HepG2 (cell line): Measurements from ENCODE around the gene ZDHHC7. TPM values are rescaled to one million over a fixed set of nuclear protein-coding genes. Genes with fewer than 3 reads are reported as not detected.

Experiments
- AGO2 ChIP-seq: fragments of 200-400 bp; formaldehyde crosslinking; optimal IDR thresholded peaks from 2 replicates; pipeline ENCODE3; 2017; ENCODE audit warnings: mild to moderate bottlenecking, low read depth, low read length, moderate library complexity
- ELF3 ChIP-seq: IDR thresholded peaks from 2 replicates; pipeline ENCODE4 v1.6.1; 2016; ENCODE audit warnings: missing genetic modification reagents, missing compliant biosample characterization
- ETV5 ChIP-seq: IDR thresholded peaks from 2 replicates; pipeline ENCODE4 v1.6.1; 2018; ENCODE audit warnings: missing biosample characterization, missing genetic modification reagents, inconsistent platforms, borderline replicate concordance
- GPN1 ChIP-seq: sonication (generic); formaldehyde crosslinking; IDR thresholded peaks from 2 replicates; pipeline ENCODE4 v1.5.1; 2020; ENCODE audit warnings: missing genetic modification reagents, borderline replicate concordance
- HNF1B ChIP-seq: sonication (generic); formaldehyde crosslinking; IDR thresholded peaks from 2 replicates; pipeline ENCODE4 v1.5.1; 2020; ENCODE audit warnings: mild to moderate bottlenecking, moderate library complexity, missing genetic modification reagents
- HNRNPLL ChIP-seq: fragments of 200-400 bp; formaldehyde crosslinking; IDR thresholded peaks from 2 replicates; pipeline ENCODE4 v1.6.1; 2017; ENCODE audit warnings: mild to moderate bottlenecking, low read depth, low read length; ENCODE audit not compliant: poor library complexity, severe bottlenecking
- MAFG ChIP-seq: sonication (generic); formaldehyde crosslinking; IDR thresholded peaks from 2 replicates; pipeline ENCODE4 v1.5.1; 2020; ENCODE audit warnings: mild to moderate bottlenecking, missing genetic modification reagents
- NFATC3 ChIP-seq: sonication (generic); formaldehyde crosslinking; IDR thresholded peaks from 2 replicates; pipeline ENCODE4 v1.5.1; 2020; ENCODE audit warnings: mild to moderate bottlenecking, missing genetic modification reagents
- NFKBIZ ChIP-seq: IDR thresholded peaks from 2 replicates; pipeline ENCODE4 v1.6.1; 2018; ENCODE audit warnings: missing genetic modification reagents, missing compliant biosample characterization
- NONO ChIP-seq, 2 experiments: fragments of 450-650 bp in 1 of 2; sonication (generic) in 1 of 2; formaldehyde crosslinking in 1 of 2; IDR thresholded peaks in 1 of 2; conservative IDR thresholded peaks in 1 of 2; 2 replicates each; pipeline versions ENCODE4 v1.6.1 to v1.8.0; 2017 to 2022; ENCODE audit warnings: mild to moderate bottlenecking in 1 of 2, missing genetic modification reagents in 1 of 2, moderate library complexity in 1 of 2
- TBP ChIP-seq: sonication (generic); formaldehyde crosslinking; IDR thresholded peaks from 2 replicates; pipeline ENCODE4 v1.5.0; 2020; ENCODE audit warnings: missing genetic modification reagents
- ZBTB42 ChIP-seq: sonication (generic); formaldehyde crosslinking; IDR thresholded peaks from 2 replicates; pipeline ENCODE4 v1.5.0; 2020; ENCODE audit warnings: mild to moderate bottlenecking, missing genetic modification reagents
- ZBTB44 ChIP-seq: sonication (generic); formaldehyde crosslinking; IDR thresholded peaks from 2 replicates; pipeline ENCODE4 v1.4.0; 2020; ENCODE audit warnings: missing genetic modification reagents
- ZFX ChIP-seq: sonication (generic); formaldehyde crosslinking; IDR thresholded peaks from 2 replicates; pipeline ENCODE4 v1.4.0; 2020; ENCODE audit warnings: mild to moderate bottlenecking, low read depth, missing genetic modification reagents, moderate library complexity
- ZNF574 ChIP-seq: sonication (generic); formaldehyde crosslinking; IDR thresholded peaks from 2 replicates; pipeline ENCODE4 v1.4.0; 2020; ENCODE audit warnings: missing genetic modification reagents
- ZNF770 ChIP-seq: sonication (generic); formaldehyde crosslinking; IDR thresholded peaks from 2 replicates; pipeline ENCODE4 v1.5.0; 2020; ENCODE audit warnings: mild to moderate bottlenecking, missing genetic modification reagents
- ZSCAN5A ChIP-seq: sonication (generic); formaldehyde crosslinking; IDR thresholded peaks from 2 replicates; pipeline ENCODE4 v1.8.0; 2022; ENCODE audit warnings: mild to moderate bottlenecking, missing genetic modification reagents, borderline replicate concordance
- ZZZ3 ChIP-seq: sonication (generic); formaldehyde crosslinking; IDR thresholded peaks from 2 replicates; pipeline ENCODE4 v1.4.0; 2020; ENCODE audit warnings: missing genetic modification reagents, mild to moderate bottlenecking, borderline replicate concordance
- polyA plus RNA-seq, 8 experiments: library from polyadenylated mRNA; depleted of rRNA in 3 of 8; stranded (reverse) in 7 of 8; unstranded in 1 of 8; fragments of >200 nt; fragmentation: Illumina TruSeq in 4 of 8; extraction: Trizol in 4 of 8; gene quantifications; 2 replicates each; pipeline versions ENCODE4 v1.2.1 to v1.2.3, GENCODE V29; 2011 to 2016; ENCODE audit warnings: low read depth in 4 of 8, missing spikeins in 1 of 8, mixed read lengths in 1 of 8; ENCODE audit not compliant: insufficient read depth in 1 of 8
- total RNA-seq, 5 experiments: library from RNA; depleted of rRNA; stranded (reverse); fragments of >200 nt; fragmentation: Illumina TruSeq; extraction: Trizol; gene quantifications; 2 replicates each; pipeline ENCODE4 v1.2.3, GENCODE V29; 2016; ENCODE audit warnings: low read depth in 1 of 5

Gene ZDHHC7
- total and polyA plus RNA-seq, 2 of the 13 experiments (the other 11 are each of a cell fraction or from before 2014, with no cell fraction given) = 46.8 to 67.6 TPM

GRCh38 chr16:84933774-84934631 lies 77.3 kb downstream of the ZDHHC7 start (continued):
- TF ChIP-seq ZSCAN5A (CRISPR knock-in tag) (no peak), NFATC3 (no peak), HNRNPLL (peak; percentile 54), ZBTB42 (CRISPR knock-in tag) (no peak), TBP (CRISPR knock-in tag) (no peak), ZZZ3 (CRISPR knock-in tag) (peak; percentile 54; the same call in 1 of the 2 replicates), ETV5 (CRISPR knock-in tag) (peak; percentile 97), GPN1 (CRISPR knock-in tag) (no peak), MAFG (CRISPR knock-in tag) (no peak), NONO (IDR thresholded peaks at IDR 0.05) (no peak), NONO (CRISPR knock-in tag; conservative IDR thresholded peaks at IDR 0.05) (no peak), ELF3 (CRISPR knock-in tag) (peak; percentile 64; the same call in 1 of the 2 replicates), NFKBIZ (CRISPR knock-in tag) (0 out of 2 replicates have a peak, but pooled peaks have one; percentile 38), ZNF574 (CRISPR knock-in tag) (peak; percentile 72), HNF1B (peak; percentile 64; the same call in 1 of the 2 replicates), ZBTB44 (no peak), ZNF770 (CRISPR knock-in tag) (peak; percentile 90), ZFX (CRISPR knock-in tag) (peak; percentile 95), AGO2 (no peak)
